ENCODE measurements around the gene SLC6A11.

Gene SLC6A11

GRCh38 chr3:10928407-10928960 is 112.5 kb downstream of the SLC6A11 start:
- TF ChIP-seq, protein P1, sequence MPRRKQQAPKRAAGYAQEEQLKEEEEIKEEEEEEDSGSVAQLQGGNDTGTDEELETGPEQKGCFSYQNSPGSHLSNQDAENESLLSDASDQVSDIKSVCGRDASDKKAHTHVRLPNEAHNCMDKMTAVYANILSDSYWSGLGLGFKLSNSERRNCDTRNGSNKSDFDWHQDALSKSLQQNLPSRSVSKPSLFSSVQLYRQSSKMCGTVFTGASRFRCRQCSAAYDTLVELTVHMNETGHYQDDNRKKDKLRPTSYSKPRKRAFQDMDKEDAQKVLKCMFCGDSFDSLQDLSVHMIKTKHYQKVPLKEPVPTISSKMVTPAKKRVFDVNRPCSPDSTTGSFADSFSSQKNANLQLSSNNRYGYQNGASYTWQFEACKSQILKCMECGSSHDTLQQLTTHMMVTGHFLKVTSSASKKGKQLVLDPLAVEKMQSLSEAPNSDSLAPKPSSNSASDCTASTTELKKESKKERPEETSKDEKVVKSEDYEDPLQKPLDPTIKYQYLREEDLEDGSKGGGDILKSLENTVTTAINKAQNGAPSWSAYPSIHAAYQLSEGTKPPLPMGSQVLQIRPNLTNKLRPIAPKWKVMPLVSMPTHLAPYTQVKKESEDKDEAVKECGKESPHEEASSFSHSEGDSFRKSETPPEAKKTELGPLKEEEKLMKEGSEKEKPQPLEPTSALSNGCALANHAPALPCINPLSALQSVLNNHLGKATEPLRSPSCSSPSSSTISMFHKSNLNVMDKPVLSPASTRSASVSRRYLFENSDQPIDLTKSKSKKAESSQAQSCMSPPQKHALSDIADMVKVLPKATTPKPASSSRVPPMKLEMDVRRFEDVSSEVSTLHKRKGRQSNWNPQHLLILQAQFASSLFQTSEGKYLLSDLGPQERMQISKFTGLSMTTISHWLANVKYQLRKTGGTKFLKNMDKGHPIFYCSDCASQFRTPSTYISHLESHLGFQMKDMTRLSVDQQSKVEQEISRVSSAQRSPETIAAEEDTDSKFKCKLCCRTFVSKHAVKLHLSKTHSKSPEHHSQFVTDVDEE (CRISPR knock-in tag; IDR thresholded peaks at IDR 0.05) = no peak
- no peak for TF ChIP-seq PATZ1 (CRISPR knock-in tag; IDR thresholded peaks at IDR 0.05; ENCODE audit: borderline replicate concordance)
- no peak for TF ChIP-seq ZFP3 (CRISPR knock-in tag; IDR thresholded peaks at IDR 0.05)
- no peak for TF ChIP-seq OSR1 (CRISPR knock-in tag; IDR thresholded peaks at IDR 0.05)
- no peak for TF ChIP-seq ZNF70 (CRISPR knock-in tag; IDR thresholded peaks at IDR 0.05)
- no peak for TF ChIP-seq POU6F1 (CRISPR knock-in tag; IDR thresholded peaks at IDR 0.05; ENCODE audit: borderline replicate concordance, low read depth)
- TF ChIP-seq CSDC2 (CRISPR knock-in tag; IDR thresholded peaks at IDR 0.05) = no peak
- no peak for TF ChIP-seq PPARA (CRISPR knock-in tag; IDR thresholded peaks at IDR 0.05; ENCODE audit: borderline replicate concordance)
- TF ChIP-seq ESRRG (CRISPR knock-in tag; IDR thresholded peaks at IDR 0.05) = no peak
- no peak for TF ChIP-seq ZNF565 (CRISPR knock-in tag; conservative IDR thresholded peaks at IDR 0.05; ENCODE audit: low read depth)
- no peak for TF ChIP-seq ZNF8 (CRISPR knock-in tag; IDR thresholded peaks at IDR 0.05)
- TF ChIP-seq TOX (CRISPR knock-in tag; IDR thresholded peaks at IDR 0.05; ENCODE audit: borderline replicate concordance) = no peak
- no peak for TF ChIP-seq ZC3H10 (CRISPR knock-in tag; IDR thresholded peaks at IDR 0.05)
- ATAC-seq = no peak; the same call in 1 of the 3 replicates

- TF ChIP-seq RARB (CRISPR knock-in tag; IDR thresholded peaks at IDR 0.05) = no peak
- TF ChIP-seq GLIS3 (CRISPR knock-in tag; IDR thresholded peaks at IDR 0.05) = no peak
- TF ChIP-seq, protein P1 (CRISPR knock-in tag; IDR thresholded peaks at IDR 0.05) = no peak
- TF ChIP-seq SNAI2 (CRISPR knock-in tag; IDR thresholded peaks at IDR 0.05) = no peak
- no peak for TF ChIP-seq ZNF8 (CRISPR knock-in tag; IDR thresholded peaks at IDR 0.05)
- TF ChIP-seq ZFP30 (CRISPR knock-in tag; IDR thresholded peaks at IDR 0.05) = no peak
- no peak for TF ChIP-seq CSDC2 (CRISPR knock-in tag; IDR thresholded peaks at IDR 0.05)
- TF ChIP-seq ZNF70 (CRISPR knock-in tag; IDR thresholded peaks at IDR 0.05) = no peak
- TF ChIP-seq PATZ1 (CRISPR knock-in tag; IDR thresholded peaks at IDR 0.05; ENCODE audit: borderline replicate concordance) = no peak
- no peak for TF ChIP-seq OSR1 (CRISPR knock-in tag; IDR thresholded peaks at IDR 0.05)
- no peak for TF ChIP-seq POU6F1 (CRISPR knock-in tag; IDR thresholded peaks at IDR 0.05; ENCODE audit: borderline replicate concordance, low read depth)
- no peak for TF ChIP-seq TOX (CRISPR knock-in tag; IDR thresholded peaks at IDR 0.05; ENCODE audit: borderline replicate concordance)
- no peak for TF ChIP-seq ZFP3 (CRISPR knock-in tag; IDR thresholded peaks at IDR 0.05)
- TF ChIP-seq, protein P2, sequence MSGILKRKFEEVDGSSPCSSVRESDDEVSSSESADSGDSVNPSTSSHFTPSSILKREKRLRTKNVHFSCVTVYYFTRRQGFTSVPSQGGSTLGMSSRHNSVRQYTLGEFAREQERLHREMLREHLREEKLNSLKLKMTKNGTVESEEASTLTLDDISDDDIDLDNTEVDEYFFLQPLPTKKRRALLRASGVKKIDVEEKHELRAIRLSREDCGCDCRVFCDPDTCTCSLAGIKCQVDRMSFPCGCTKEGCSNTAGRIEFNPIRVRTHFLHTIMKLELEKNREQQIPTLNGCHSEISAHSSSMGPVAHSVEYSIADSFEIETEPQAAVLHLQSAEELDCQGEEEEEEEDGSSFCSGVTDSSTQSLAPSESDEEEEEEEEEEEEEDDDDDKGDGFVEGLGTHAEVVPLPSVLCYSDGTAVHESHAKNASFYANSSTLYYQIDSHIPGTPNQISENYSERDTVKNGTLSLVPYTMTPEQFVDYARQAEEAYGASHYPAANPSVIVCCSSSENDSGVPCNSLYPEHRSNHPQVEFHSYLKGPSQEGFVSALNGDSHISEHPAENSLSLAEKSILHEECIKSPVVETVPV (CRISPR knock-in tag; IDR thresholded peaks at IDR 0.05) = no peak
- no peak for TF ChIP-seq PPARA (CRISPR knock-in tag; IDR thresholded peaks at IDR 0.05; ENCODE audit: borderline replicate concordance)
- no peak for TF ChIP-seq BACH2 (CRISPR knock-in tag; IDR thresholded peaks at IDR 0.05; ENCODE audit: borderline replicate concordance)
- no peak for TF ChIP-seq TCF4 (CRISPR knock-in tag; IDR thresholded peaks at IDR 0.05; ENCODE audit: borderline replicate concordance)
- TF ChIP-seq ZC3H10 (CRISPR knock-in tag; IDR thresholded peaks at IDR 0.05) = no peak
- TF ChIP-seq ARNTL (CRISPR knock-in tag; IDR thresholded peaks at IDR 0.05; ENCODE audit: borderline replicate concordance, low read depth) = no peak
- no peak for TF ChIP-seq ISL1 (CRISPR knock-in tag; IDR thresholded peaks at IDR 0.05)
- no peak for ATAC-seq
These were observed 113.0 kb downstream of the SLC6A11 start for GRCh38 chr3:10928961-10929471.

Measured in SK-N-SH treated with all-trans-retinoic acid at 6 μM for 48 hours (cell line).